RCC 7860 (cell line): ENCODE measurements around the gene EDDM13.
"Not testable (repeated sequence)": the region's sequence is repeated elsewhere in the genome, so short reads cannot be mapped to it uniquely, and the experiment has no call there.

ENCODE experiments used
- DNase-seq: peaks from one replicate; pipeline ENCODE4 v3.0.0-alpha.2; 2015; ENCODE audit warnings: low spot score
- FAIRE-seq: peaks from 2 replicates; lab custom pipeline; 2012; peaks lifted over from hg19 to GRCh38; lab: Jason Lieb, UNC

The EDDM13 gene, protein sequence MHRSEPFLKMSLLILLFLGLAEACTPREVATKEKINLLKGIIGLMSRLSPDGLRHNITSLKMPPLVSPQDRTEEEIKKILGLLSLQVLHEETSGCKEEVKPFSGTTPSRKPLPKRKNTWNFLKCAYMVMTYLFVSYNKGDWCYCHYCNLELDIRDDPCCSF

DNA sequence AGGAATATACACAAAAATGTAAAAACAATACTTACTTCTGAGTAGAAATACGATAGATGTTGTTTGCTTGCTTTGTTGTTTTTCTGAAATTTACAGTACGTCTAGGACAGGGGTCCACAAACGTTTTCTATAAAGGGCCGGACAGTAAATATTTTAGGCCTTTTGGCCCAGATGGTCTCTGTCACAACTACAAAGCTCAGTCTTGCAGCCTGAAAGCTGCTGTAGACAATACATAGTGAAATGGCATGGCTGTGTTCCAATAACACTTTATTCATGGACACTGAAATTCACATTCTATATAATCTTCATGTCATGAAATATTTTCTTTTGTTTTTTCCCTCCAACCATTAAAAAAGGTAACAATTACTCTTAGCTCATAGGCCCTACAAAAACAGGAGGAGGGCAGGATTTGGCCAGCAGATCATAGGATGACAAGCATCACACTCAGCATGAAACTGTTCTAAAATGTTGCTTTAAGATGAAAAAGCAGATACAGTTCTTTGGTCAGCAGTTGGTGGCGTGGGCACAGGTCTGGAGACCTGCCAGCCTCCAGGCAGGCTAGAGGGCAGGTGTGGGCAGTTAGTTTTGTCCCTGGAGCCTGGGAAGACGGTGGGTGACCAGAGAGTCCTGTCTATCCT lies at the start of gene EDDM13:
EDDM13 (plus strand) TSS at position 588 of the 638 bp plus-strand sequence. CDS start 87 bp downstream, outside the sequence.
- FAIRE-seq = no peak
- no peak for DNase-seq

DNA sequence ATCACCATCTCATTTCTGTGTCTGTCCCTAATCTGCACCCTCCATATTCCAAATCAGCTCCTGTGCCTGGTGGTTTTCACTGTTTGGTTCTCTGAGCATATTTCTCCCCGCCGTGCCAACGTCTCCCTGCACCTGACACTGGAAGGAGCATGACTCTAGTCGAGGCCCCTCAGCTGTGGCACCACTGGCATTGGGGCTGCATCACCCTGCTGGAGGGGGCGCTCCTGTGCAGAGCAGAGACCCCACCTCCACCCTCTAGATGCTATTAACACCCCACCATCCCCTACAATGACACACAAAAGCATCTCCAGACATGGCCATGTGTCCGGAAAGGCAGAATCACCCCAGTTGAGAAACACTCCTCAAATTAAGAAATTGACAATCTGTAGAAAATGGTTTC lies 49.6 kb upstream of the EDDM13 start:
- no peak for FAIRE-seq
- DNase-seq = no peak

DNA sequence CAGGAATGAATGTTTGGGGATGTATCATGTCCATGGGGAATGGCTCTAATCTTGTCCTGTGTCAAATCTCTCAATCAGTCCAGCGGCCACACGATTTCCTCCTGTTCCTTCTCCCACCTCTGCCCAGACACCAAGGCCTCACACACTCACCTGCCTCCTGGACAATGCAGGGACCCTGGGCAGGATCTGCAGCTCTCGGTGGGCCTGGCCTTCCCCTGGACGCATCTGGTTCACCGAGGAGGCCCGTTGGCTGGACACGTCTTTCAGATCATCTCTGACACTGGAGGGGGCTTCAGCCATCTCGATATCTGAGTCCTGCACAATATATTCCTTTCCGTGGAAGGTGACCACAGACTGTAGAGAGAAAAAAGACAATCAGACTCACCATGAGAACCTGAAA lies 49.1 kb upstream of the EDDM13 start:
- FAIRE-seq = no peak
- no peak for DNase-seq

DNA sequence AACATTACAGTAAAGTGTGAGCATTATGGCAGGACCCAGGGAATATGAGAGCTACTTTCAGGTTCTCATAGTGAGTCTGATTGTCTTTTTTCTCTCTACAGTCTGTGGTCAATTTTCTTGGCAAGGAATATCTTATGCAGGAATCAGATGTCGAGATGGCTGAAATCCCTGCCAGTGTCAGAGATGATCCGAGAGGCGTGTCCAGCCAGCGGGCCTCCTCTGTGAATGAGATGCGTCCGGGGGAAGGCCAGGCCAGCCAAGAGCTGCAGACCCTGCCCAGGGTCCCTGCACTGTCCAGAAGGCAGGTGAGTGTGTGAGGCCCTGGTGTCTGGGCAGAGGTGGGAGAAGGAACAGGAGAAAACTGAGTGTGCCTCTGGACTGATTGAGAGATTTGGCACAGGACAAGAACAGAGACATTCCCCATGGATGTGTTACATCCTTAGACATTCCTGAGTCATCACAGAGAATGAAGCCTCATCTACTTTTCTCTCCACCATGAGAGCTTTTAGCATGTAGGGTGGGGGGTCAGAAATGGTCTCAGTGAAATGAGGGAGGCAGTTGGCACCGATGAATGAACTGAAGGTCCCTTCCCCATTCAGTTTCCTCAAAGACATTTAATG lies 27.3 kb upstream of the EDDM13 start:
- DNase-seq = no peak
- no peak for FAIRE-seq

- not testable (repeated sequence) for FAIRE-seq, DNase-seq
These were observed 26.8 kb upstream of the EDDM13 start for GRCh38 chr19:56245764-56246163.

DNA sequence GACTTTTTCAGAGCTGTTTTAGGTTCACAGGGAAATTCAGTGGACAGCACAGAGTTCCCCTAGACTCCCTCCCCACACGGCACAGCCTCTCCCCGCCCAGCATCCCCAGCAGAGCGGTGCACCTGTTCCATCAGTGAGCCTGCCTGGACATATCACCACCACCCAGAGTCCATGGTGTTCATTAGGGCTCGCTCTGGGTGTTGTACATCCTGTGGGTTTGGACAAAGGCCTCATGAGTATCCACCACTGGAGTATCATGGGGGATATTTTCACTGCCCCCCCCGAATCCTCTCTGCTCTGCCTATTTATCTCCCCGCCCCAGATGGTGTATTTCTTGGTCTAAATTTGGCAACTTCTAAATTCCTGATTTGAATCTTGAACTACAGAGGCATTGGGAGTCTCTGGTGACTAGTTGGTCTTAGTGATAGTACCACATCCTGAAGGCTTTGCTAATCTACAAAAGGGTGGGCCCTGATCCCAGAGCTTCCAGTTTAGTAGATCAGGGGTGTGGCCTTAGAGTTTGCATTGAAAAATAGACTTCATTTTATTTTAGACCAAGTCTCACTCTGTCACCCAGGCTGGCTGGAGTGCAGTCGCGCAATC lies 23.7 kb upstream of the EDDM13 start:
- DNase-seq, FAIRE-seq: not testable (repeated sequence)

- no peak for FAIRE-seq
- DNase-seq = peak; percentile 13
These were observed 19.7 kb upstream of the EDDM13 start for GRCh38 chr19:56252699-56253422.

DNA sequence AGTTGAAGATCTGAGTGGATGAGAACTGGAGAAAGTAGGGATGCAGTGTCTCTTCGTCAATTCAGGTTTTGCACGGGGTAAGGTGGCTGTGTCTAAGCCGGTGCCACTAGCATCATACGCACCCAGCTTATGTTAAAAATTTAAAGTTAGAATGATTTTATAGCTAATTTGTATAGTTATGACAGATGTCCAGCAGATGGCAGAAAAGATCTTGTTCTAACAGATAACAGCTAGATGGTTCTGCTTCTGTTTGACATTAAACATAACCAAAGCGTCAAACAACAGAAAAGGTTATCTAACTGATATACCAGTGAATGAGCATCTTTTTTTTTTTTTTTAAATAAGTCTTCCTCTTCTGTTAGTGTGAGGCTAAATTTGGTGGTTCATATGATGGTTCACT lies 18.8 kb upstream of the EDDM13 start:
- FAIRE-seq (no peak), DNase-seq (peak; percentile 16)

- DNase-seq (no peak), FAIRE-seq (no peak)
These were observed 14.3 kb upstream of the EDDM13 start for GRCh38 chr19:56258272-56258671.

GRCh38 chr19:56261145-56261544 lies 11.4 kb upstream of the EDDM13 start:
- DNase-seq (no peak), FAIRE-seq (no peak)

DNA sequence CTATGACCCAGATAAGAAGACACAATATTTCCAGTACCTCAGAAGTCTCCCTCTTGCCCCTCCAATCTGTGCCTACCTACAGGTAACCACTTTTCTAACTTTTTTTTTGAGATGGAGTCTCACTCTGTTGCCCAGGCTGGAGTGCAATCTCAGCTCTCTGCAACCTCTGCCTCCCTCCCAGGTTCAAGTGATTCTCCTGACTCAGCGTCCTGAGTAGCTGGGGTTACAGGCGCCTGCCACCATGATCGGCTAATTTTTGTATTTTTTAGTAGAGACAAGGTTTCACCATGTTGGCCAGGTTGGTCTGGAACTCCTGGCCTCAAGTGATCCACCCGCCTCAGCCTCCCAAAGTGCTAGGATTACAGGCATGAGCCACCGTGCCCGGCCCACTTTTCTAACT lies 10.6 kb upstream of the EDDM13 start:
- FAIRE-seq, DNase-seq: not testable (repeated sequence)

- no peak for DNase-seq
- no peak for FAIRE-seq
These were observed 9.2 kb upstream of the EDDM13 start for GRCh38 chr19:56263319-56263718.

- FAIRE-seq (no peak), DNase-seq (no peak)
These were observed 6.5 kb upstream of the EDDM13 start for GRCh38 chr19:56266051-56266450.

- no peak for FAIRE-seq
- no peak for DNase-seq
These were observed 3.2 kb upstream of the EDDM13 start for GRCh38 chr19:56269348-56269747.

GRCh38 chr19:56270676-56271075 lies 1.9 kb upstream of the EDDM13 start:
- DNase-seq (no peak), FAIRE-seq (no peak)

- DNase-seq (no peak), FAIRE-seq (no peak)
These were observed 1.4 kb upstream of the EDDM13 start for GRCh38 chr19:56271151-56271550.

GRCh38 chr19:56273563-56274117 lies 1.1 kb downstream of the EDDM13 start:
- FAIRE-seq = no peak
- DNase-seq = peak; percentile 20

DNA sequence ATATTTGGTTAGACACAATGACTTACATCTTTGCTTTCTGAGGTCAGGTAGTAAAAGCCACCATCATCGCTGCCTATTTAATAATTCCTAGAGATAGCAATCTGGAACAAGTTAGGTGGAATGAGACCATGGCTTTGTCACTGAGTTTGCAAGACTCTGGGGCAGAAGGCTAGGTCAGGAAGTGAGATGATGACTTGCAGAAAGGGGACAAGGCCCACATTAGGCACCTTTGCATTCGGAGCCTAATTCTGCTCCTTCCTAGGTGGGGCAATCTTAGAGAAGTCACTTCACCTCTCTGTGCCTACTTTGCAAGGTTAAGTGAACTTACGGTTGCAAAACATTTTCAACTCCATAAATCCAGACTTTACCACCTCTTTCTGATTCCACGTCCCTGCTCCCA lies 10.3 kb downstream of the EDDM13 start:
- DNase-seq = no peak
- no peak for FAIRE-seq

GRCh38 chr19:56284746-56285145 lies 12.2 kb downstream of the EDDM13 start:
- no peak for FAIRE-seq
- DNase-seq = no peak

DNA sequence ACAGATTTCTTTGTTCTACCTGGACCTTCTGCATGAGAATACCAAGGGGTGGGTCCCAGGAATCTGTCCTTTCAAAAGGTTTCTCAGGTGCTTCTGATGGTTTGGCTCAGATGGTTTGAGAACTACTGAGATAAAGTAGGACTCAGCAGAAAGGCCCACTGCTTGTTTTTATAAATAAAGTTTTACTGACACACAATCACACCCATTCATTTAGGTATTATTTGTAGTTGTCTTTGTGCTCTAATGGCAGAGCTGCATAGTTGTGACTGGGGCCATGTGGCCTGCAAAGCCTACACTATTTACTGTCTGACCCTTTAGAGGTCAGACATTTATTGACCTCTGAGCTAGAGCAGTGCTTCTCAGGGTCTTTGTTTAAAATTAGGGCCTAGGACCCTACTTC lies 17.6 kb downstream of the EDDM13 start:
- FAIRE-seq (no peak), DNase-seq (no peak)

DNA sequence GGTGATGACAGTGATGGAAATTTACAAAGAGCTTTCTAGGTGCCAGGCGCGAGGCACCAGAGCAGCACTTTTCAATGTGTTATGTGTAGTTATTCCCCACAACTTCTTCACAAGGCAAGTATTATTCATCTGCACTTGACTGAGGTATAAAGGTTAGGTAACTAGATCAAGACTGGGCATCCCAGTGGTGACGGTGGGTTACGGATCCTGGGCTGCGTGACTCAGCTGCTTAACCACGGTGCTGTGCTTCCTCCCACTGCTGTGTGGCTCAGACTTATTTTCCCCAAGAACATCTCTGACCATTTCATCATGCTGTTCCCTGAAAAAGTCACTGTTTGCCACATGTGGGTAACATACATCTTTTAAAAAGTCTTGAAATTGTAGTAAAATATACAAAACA lies 19.3 kb downstream of the EDDM13 start:
- DNase-seq (no peak), FAIRE-seq (no peak)
